ENCODE results near the gene CASQ2. TPM values are rescaled to one million over a fixed set of nuclear protein-coding genes. Genes with fewer than 3 reads are reported as not detected.

Gene CASQ2
- polyA plus RNA-seq, 1 donor = 1.8 TPM

DNA sequence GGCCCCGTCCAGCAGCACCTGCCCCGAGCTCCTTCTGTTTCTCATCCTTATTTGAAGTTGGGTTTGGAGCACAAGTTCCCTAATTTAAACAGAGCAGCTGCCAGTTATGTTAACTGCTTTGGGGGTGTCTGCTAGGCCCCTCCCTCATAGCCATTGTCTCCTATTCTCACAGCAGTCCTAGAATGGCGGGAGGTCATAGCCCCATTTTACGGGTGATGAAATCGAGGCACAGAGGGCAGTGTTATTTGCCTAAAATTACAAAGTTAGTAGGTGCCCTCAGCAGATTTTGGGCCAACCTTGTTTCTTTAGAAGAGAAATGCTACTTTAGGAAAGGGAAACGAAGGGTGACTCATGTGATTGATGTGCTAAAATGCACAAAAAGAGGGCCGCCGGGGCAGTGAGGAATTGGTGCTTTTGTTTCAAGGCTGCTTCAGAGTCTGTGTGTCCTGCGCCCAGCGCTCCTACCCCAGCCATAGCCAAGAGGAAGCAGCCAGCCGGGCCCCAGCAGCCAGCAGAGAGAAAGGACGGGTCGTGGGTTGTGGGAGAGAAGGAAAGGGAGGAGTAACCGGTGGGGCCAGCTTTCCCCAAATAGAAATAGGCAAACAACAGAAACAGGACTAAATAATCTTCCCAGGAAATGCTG lies 113.7 kb downstream of the CASQ2 start:
- DNase-seq = no peak
- peaks cover 12% of the 10 kb centered on the region for H3K4me1 ChIP-seq (ENCODE audit: control insufficient read depth, insufficient read depth, low read length)
- H3K36me3 ChIP-seq (ENCODE audit: control insufficient read depth, insufficient read depth, low read length) = peaks cover 29% of the 10 kb centered on the region
- no peak overlapping the region for H3K27ac ChIP-seq (ENCODE audit: low read length)
- H3K9me3 ChIP-seq (ENCODE audit: control insufficient read depth, low read depth, low read length) = no peaks in the 10 kb centered on the region
- no peaks in the 10 kb centered on the region for H3K27me3 ChIP-seq (ENCODE audit: control insufficient read depth, insufficient read depth, low read length)
- WGBS (ENCODE audit: insufficient coverage, low lambda C conversion rate) = 37% methylated on average over 4 of the region's 14 CpGs
- no peak overlapping the region for H3K4me3 ChIP-seq (ENCODE audit: low read length)

DNA sequence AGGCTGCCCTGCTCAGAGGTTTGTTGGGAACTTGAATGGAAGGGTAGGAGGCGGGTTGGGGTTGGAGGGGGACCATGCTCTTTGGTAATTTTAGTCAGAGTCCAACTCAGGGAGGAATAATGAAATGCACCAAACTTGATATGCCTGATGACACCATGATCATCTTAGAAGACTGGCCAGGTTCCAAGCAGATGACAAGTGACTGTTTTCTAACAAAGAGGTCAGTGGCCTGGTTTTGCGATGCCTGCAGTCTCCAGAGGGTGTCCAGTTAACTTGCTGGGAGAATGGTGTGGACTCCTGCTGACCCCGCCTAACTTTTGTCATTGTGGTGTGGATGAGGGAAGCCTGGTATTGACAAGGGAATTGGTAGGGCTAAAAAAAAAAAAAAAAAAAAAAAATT lies 114.4 kb downstream of the CASQ2 start:
- no peaks in the 10 kb centered on the region for H3K9me3 ChIP-seq (ENCODE audit: control insufficient read depth, low read depth, low read length)
- WGBS (ENCODE audit: insufficient coverage, low lambda C conversion rate) = 100% methylated on average over 2 of the region's 3 CpGs
- H3K27me3 ChIP-seq (ENCODE audit: control insufficient read depth, insufficient read depth, low read length) = no peaks in the 10 kb centered on the region
- H3K27ac ChIP-seq (ENCODE audit: low read length) = no peak overlapping the region
- no peak for DNase-seq
- H3K36me3 ChIP-seq (ENCODE audit: control insufficient read depth, insufficient read depth, low read length) = peaks cover 25% of the 10 kb centered on the region
- H3K4me1 ChIP-seq (ENCODE audit: control insufficient read depth, insufficient read depth, low read length) = peaks cover 19% of the 10 kb centered on the region
- no peak overlapping the region for H3K4me3 ChIP-seq (ENCODE audit: low read length)

DNA sequence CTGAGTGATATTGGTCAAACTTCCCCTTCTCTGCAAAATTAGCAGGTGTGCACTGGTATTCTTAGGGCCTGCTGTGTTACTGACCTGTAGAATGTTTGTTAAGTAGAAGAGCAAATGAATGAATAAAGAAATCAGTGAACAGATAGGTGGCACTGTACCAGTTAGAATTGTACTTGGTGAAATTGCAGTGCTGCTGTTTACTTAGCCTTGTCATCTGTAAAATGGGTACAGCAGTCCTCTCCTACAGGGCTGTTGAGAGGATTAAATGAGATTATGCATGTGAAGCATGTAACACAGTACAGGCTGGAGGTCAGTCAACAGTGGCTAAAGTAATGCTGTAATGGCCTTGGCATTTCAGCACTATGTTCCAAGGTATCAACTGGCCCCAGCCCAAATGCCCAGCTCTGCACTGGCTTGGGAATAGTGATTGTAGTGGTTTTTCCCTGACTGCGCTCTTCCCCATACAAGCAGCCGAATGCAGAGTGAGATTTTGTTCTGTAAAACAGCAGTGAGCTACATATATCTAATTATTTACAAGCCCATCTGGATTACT lies 116.2 kb downstream of the CASQ2 start:
- H3K27me3 ChIP-seq (ENCODE audit: control insufficient read depth, insufficient read depth, low read length) = no peaks in the 10 kb centered on the region
- peaks cover 34% of the 10 kb centered on the region for H3K4me1 ChIP-seq (ENCODE audit: control insufficient read depth, insufficient read depth, low read length)
- no peaks in the 10 kb centered on the region for H3K9me3 ChIP-seq (ENCODE audit: control insufficient read depth, low read depth, low read length)
- H3K27ac ChIP-seq (ENCODE audit: low read length) = no peak overlapping the region
- DNase-seq = no peak
- H3K4me3 ChIP-seq (ENCODE audit: low read length) = no peak overlapping the region
- WGBS (ENCODE audit: insufficient coverage, low lambda C conversion rate) = no CpG with 5 or more reads among the region's 2 CpGs
- H3K36me3 ChIP-seq (ENCODE audit: control insufficient read depth, insufficient read depth, low read length) = peaks cover 19% of the 10 kb centered on the region

DNA sequence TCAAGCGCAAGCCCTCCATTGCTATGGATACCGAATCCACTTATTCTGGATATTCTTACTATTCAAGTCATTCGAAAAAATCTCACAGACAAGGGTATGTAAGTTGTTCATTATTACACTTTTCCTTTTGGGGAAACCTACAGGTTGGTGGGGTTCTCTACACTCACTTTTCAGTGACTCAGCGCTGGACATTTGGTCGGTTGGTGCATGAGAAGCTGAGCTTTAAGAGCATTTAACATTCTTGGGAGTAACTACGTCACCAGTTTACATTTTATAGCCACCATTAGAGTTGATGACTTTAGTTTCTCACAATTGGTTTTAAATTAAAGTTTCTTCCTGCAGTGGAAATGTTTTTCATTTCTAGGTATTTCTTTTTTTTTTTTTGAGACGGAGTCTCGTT lies 117.1 kb downstream of the CASQ2 start:
- peaks cover 39% of the 10 kb centered on the region for H3K4me1 ChIP-seq (ENCODE audit: control insufficient read depth, insufficient read depth, low read length)
- H3K27ac ChIP-seq (ENCODE audit: low read length) = peak overlapping the region; percentile 70
- peaks cover 19% of the 10 kb centered on the region for H3K36me3 ChIP-seq (ENCODE audit: control insufficient read depth, insufficient read depth, low read length)
- peak in 1 of 2 donors; percentile 35 for DNase-seq
- H3K9me3 ChIP-seq (ENCODE audit: control insufficient read depth, low read depth, low read length) = no peaks in the 10 kb centered on the region
- WGBS (ENCODE audit: insufficient coverage, low lambda C conversion rate) = 17% methylated on average over 1 of the region's 8 CpGs
- H3K4me3 ChIP-seq (ENCODE audit: low read length) = no peak overlapping the region
- H3K27me3 ChIP-seq (ENCODE audit: control insufficient read depth, insufficient read depth, low read length) = no peaks in the 10 kb centered on the region

DNA sequence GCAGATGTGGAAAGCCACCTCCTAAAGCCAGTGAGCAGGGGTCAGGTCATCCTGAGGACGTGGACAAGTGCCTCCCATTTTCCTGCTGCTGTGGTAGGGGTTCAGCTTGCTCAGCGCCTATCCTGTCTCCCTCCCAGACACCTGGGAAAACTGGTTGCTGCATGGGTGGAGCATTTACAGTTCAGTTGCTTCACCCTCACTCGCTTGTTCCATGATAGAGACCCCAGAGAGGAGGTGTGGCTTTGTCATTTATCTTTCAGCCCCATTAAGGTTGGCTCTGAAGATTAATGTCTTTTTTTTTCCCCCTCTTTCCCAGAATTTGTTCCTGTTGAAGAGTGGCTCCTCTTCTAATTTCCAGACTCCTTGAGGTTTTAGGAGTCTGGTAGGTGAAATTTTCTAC lies 117.6 kb downstream of the CASQ2 start:
- Histone ChIP-seq H3K27me3 (ENCODE audit: control insufficient read depth, insufficient read depth, low read length) (no peaks in the 10 kb centered on the region), H3K4me3 (ENCODE audit: low read length) (no peak overlapping the region), H3K27ac (ENCODE audit: low read length) (peak overlapping the region; percentile 70), H3K9me3 (ENCODE audit: control insufficient read depth, low read depth, low read length) (no peaks in the 10 kb centered on the region), H3K36me3 (ENCODE audit: control insufficient read depth, insufficient read depth, low read length) (peaks cover 17% of the 10 kb centered on the region), H3K4me1 (ENCODE audit: control insufficient read depth, insufficient read depth, low read length) (peaks cover 39% of the 10 kb centered on the region)
- 60% methylated on average over 1 of the region's 3 CpGs for WGBS (ENCODE audit: insufficient coverage, low lambda C conversion rate)
- DNase-seq = peak in 1 of 2 donors; percentile 74

Other genes starting within 250 kb of the CASQ2 start
- 9.9 TPM for gene VANGL1, start 126.7 kb downstream of the CASQ2 start, polyA plus RNA-seq
- gene NHLH2, start 72.4 kb upstream of the CASQ2 start, polyA plus RNA-seq = not detected
- 2.8 TPM for gene SLC22A15, start 207.8 kb upstream of the CASQ2 start, polyA plus RNA-seq